Vagina (tissue), 2 donors: ENCODE measurements around the gene MIOS.

Source experiments
- POLR2A ChIP-seq, 2 donors: fragments of 450-650 bp; IDR thresholded peaks; one replicate each; pipeline ENCODE4 v1.6.1; 2017; ENCODE audit warnings: antibody characterized with exemption in 2 of 2, mild to moderate bottlenecking in 2 of 2, moderate library complexity in 2 of 2
- POLR2AphosphoS5 ChIP-seq, 2 donors: sonication (generic); formaldehyde crosslinking; IDR thresholded peaks; one replicate each; pipeline ENCODE4 v1.9.0; 2017; ENCODE audit warnings: antibody characterized with exemption in 2 of 2, mild to moderate bottlenecking in 2 of 2, low read depth in 1 of 2; ENCODE audit not compliant: insufficient read depth in 1 of 2
- TF ChIP-seq, protein P1 (sequence below), 3 experiments: fragments of 450-650 bp in 2 of 3; fragments of 200-600 bp in 1 of 3; sonication (generic) in 1 of 3; IDR thresholded peaks; one replicate each; pipeline ENCODE4 v1.5.1; 2017 to 2019; ENCODE audit warnings: antibody characterized with exemption in 3 of 3, mild to moderate bottlenecking in 2 of 3, moderate library complexity in 2 of 3

DNA sequence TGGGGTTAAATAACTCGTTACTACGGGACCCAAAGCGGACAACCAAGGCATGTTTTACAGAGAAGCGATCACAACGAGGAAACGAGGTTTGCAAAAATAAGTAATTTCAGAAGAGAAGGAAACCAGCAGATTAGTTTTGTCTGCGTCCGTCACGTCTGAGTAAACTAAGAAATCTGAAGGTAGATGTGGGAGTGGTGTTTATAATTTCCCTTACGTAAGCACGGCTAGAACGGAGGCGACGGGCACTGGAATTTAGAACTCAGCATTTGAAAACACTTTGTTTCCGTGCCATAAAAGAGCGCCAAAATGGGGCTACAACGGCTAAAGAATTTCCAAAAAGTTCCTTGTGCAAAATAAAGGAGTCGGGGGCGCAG is 73.2 kb downstream of the MIOS start:
- TF ChIP-seq POLR2A (IDR thresholded peaks at IDR 0.05) (no peak), POLR2AphosphoS5 (IDR thresholded peaks at IDR 0.05; ENCODE audit: insufficient read depth in 1 of 2, low read depth in 1 of 2) (no peak)
- TF ChIP-seq, protein P1, sequence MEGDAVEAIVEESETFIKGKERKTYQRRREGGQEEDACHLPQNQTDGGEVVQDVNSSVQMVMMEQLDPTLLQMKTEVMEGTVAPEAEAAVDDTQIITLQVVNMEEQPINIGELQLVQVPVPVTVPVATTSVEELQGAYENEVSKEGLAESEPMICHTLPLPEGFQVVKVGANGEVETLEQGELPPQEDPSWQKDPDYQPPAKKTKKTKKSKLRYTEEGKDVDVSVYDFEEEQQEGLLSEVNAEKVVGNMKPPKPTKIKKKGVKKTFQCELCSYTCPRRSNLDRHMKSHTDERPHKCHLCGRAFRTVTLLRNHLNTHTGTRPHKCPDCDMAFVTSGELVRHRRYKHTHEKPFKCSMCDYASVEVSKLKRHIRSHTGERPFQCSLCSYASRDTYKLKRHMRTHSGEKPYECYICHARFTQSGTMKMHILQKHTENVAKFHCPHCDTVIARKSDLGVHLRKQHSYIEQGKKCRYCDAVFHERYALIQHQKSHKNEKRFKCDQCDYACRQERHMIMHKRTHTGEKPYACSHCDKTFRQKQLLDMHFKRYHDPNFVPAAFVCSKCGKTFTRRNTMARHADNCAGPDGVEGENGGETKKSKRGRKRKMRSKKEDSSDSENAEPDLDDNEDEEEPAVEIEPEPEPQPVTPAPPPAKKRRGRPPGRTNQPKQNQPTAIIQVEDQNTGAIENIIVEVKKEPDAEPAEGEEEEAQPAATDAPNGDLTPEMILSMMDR (IDR thresholded peaks at IDR 0.05) = no peak
